HG03159 (cell line): Measurements from ENCODE around the gene GRM8.

Source experiments
- ATAC-seq: cut with Tn5 transposase; IDR thresholded peaks from one replicate; pipeline ENCODE4 v1.9.1; 2021; ENCODE audit warnings: mild to moderate bottlenecking, moderate library complexity; ENCODE audit not compliant: unreplicated experiment

Gene GRM8

DNA sequence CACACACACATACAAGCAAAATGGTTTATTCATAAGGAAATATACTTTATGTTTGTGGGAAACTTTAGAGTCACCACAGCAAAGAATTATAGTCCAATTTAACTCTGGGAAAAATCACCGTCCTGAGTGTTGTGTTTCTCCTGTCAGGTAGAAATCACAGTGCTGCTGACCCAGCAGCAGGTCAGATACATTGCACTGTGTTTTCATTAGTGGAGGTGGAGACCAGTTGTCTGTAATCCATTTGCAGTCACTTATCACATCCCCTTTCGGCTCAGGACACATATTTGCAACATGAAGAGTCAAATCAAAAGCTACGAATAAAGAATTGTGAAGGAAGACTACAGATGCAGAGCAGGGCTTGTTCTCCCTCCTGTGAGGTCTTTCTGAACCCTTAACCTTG is 799.6 kb downstream of the GRM8 start:
- no peak for ATAC-seq

DNA sequence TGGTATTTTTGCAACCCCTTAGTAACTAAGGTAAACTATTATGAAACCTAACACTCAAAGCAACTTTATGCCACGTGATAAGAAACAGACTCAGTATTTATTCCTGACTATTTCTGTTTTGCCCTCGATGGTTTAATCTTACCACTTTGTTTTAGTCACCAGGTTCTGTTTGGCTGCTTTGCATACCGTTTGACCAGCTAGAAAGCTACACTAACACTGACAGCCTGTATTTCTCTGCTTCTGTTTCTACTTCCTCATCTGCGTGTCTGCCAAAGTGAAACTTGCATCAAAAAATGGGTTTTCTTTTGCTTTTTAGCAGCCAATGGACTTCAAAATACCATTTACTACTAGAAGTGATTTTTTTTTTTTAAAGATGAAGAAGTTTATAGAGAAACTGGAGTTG is 802.5 kb downstream of the GRM8 start:
- ATAC-seq, result peak; percentile 97

DNA sequence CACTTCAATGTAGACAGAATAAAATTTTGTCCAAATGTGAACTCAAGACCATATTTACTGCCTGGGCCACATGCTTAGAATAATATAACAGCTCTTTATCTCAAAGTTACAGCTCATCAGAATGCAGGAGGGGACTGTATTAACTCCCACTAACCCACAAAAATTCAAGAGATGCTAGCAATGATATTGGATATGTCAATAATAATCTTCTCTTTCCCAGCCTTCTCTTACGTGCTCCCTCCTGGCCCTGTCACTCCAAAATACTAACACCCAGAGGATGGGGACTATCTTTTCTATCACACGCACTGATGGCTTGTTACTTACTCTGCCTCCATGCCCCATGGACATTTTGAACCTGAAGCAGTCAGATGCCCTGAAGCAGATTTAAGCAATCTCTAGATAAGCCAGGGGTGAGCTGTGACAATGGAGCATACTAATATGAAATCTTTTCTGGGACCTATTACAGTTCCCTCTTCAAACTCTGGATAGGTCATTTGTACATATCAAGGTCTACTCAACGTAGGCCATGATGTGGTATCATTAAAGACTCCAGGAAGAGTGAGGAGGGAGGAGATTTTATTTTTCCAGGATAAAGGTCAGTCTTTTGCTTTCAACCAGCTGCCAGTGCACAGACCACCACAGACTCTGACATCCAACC is 803.0 kb downstream of the GRM8 start:
- peak; percentile 12 for ATAC-seq

DNA sequence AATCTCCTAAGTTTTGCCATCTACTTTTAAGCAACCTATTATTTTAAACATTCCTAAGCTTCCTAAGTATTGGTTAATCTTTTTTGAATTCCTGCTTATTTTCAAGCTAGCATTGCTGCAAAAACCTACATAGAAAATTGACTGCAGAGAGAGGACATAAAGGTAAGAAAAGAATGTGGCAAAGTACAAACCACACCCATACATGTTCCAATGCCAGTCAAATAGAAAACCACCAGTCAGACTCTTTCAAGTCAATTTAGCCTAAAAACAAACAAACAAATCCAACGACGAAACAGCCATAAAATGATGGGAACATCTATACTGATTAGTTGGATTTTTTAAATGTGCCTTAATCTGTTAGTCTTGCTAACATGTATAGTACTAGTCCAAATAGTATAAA is 804.8 kb downstream of the GRM8 start:
- ATAC-seq, result no peak

DNA sequence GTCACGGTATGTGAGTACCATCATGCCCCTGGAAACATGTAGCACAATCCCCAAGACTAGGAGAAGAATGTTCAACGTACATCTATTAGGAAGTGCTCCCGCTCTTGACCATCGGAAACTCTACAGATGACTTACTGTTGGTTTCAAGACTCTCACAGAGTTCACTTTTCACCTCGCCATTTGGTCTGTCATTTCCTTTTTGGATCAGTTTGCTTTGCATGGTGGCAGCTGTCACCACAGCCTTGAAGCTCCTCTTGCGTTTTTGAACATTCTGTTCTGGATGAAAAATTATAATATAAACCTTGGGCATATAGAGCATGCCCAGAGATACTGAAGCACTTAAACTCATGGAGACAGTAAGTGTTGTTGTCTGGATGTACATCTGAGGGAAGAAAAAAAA is 806.8 kb downstream of the GRM8 start:
- ATAC-seq, result no peak

DNA sequence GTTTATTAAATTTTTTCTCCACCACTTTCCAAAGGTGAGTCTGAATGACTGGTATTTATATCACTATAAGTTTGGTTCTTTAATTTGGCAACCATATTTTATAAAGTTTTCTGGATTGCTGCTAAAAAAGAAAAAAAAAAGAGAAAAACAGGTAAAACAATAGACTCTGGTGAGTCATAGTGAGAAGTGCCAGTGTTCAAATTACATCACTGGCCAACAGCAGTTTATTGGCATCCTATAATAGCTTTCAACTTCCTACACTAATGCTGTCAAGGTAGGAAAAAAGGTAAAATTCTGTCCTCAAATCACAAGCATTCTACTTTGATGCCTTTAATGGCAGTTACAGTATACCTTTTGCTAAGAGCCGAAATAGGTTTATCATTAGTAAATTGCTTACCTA is 808.8 kb downstream of the GRM8 start:
- ATAC-seq, result no peak

DNA sequence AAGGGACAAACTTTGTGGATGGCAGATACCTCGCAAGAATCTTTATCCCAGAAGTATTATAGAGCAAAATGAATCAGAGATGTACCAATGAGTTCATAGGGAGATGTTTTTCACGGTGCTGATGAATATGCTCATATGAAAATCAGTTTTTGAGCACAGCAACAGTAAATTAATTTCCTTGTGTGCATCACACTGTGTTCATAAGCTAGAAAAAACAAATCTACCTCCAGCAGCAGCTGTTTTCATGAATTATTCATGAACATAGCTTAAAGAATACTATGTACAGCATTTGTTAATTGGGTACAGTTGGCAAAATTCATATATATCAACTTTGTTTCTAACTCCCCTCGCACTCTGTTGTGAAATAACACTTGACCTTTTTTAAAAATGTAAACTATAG is 809.8 kb downstream of the GRM8 start:
- no peak for ATAC-seq

DNA sequence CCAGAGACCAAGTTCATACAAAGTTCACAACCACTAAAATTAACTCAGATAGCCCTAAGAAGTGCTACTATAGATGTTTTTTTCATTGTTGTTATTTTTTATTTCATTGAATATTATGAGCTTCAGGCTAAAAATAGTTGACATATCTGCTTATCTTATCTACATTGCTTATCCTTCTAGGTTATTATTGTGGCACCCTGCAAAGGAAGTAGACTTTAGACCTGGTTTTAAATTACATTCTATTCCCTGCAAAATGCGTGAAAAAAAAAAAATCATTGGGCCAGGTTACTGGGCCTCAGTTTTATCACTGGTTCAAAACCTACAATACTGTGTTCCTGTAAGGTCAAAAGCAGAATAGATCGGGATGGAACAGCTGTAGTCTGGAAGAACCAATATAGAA is 811.0 kb downstream of the GRM8 start:
- ATAC-seq, result no peak

DNA sequence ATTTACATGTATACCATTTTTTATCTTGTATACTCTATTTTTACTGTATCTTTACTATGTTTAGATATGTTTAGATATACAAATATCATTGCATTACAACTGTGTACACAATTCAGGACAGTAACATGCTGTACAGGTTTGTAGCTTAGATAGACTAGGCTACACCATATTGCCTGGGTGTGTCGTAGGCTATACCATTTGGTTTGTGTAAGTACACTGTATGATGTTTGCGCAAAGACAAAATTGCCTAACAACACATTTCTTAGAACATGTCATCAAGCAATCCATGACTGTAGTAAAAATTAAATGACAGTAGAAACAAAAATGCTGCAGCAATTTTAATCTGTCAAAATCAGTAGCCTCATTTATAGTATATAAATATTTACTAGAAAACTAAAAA is 812.2 kb downstream of the GRM8 start:
- no peak for ATAC-seq

DNA sequence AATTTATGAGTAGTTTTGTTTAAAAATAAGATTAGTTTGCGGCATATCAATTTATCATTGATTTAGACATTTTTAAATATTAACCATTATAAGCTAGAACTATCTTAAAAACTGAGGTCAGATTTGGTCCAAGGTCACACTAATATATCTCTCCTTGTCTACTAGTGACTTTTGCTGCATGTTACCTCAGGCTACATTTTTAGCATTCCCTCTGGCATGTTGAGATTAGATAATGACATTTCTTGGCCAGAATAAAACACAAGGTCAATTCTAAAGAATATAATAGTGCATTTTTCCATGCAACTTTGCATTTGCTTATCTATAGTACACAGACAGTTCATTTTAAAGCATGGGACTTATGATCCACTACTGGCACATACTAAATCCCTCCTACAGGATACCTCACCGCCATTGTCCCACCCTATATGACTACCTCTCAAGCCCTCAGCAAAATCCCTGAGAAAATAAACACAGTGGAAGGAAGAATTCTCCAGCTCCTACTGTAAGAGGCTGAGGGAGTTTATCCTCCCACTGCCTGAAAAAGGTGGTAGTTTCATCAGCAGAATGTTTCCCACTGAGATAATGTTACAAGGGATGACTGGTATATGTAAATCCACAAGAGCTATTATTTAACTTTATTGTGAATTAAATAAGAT is 816.4 kb downstream of the GRM8 start:
- ATAC-seq, result no peak

DNA sequence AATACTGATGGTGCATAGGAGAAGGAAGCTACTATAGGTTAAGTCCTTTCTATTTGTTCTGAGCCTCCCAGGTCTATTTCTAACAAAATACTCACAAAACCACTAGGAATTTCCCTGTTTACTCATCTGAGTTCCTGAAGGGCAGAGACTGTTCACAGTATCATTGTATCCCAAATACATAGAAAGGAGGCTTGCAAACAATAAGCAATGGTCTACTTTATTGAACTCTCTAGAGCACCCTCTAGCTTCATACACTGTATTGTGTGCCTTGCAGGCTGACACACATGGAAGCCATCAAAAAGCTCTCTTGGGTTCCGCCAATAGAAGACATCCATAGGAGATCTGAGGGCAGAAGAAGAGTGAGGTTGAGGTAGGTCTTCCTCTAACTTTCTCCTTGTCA is 826.1 kb downstream of the GRM8 start:
- no peak for ATAC-seq

DNA sequence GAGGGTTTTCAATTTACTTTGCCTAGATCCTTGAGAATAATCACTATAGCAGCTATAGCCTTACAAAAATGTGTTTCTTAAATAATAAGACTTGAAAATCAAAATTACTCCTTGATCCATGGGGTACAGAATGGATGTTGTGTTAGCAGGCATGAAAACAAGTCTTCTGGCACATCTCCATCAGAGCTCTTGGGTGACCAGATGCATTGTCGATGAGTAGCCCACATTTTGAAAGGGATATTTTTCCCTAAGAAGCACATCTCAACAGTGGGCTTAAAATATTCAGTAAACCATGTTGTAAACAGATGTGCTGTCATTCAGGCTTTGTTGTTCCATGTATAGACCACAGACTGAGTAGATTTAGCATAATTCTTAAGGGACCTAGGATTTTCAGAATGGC is 827.8 kb downstream of the GRM8 start:
- ATAC-seq, result no peak

DNA sequence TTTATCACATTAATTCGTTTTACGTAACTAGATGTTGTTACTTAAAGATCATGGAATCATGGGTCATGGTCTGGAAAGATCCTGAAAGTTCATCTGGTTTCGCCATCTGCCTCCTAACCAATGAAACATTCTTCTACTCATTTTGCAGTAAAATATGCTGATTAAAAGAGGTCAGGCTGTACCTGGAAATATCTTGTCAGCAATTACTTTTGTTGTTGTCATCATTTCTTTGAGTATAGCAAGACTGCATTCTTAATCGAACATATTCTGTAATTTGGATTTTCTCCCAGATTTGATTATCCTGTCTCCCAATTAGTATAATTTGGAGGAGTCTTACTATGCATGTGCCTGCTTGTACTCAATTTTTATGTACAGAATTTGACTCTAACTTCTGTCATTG is 833.7 kb downstream of the GRM8 start:
- no peak for ATAC-seq

DNA sequence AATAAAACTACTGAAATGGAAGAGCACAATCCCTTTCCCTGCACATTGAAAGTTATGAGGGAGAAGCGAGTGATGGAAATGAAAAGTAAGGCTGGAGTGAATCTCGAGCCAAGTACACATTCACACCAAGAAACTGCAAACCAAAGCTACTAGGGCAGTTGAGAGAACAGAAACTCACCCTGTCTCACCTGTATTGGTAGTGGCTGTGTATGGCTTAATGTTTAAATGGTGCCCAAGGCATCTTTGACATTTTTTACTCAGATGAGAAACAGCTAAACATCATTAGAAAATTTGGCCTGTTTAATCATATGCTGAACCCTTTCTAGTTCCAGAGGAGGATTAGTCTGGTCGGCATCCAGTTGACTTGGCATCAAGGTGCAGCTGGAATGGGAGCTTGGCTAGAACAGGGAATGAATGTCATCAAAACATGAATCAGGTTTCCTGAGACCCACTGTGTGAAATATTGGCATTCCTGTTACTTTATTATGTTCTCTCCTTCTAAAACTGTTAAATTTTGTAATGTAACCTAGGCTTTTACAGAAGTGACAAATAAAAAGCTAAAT is 840.8 kb downstream of the GRM8 start:
- ATAC-seq, result peak; percentile 85

DNA sequence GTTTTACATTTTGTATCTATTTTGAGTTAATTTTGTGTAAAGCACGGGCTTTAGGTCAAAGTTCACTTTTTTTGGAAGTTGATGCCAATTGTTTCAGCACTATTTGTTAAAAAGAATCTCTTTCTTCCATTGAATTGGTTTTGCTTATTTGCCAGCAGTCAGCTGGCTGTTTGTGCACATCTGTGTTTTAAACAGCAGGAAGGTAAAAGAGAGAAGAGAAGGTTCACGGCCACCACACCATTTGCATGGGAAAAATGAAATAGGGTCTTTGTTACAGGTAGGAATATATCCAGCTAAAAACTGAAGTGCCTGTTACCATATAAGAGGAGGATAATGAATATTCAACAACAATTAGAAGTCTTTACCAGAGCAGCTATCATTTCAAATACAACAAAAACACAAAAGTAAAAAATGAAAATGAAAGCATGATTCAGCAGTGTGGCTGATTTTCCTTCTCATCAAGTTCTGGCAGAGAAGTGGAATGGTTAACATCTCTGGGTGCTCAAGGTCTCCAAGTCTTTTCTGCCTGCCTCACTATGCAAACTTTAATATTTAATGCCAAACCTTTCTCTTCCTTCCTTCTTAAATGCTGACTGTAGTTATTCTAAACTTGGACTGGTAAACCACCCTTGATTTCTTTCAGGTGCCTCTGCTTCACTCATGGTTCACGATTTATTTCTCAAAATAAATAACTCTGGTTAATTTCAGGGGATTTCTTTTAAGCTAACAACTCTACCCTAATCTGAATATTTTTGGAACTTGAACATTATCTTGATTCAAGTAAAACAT is 841.5 kb downstream of the GRM8 start:
- peak; percentile 39 for ATAC-seq

DNA sequence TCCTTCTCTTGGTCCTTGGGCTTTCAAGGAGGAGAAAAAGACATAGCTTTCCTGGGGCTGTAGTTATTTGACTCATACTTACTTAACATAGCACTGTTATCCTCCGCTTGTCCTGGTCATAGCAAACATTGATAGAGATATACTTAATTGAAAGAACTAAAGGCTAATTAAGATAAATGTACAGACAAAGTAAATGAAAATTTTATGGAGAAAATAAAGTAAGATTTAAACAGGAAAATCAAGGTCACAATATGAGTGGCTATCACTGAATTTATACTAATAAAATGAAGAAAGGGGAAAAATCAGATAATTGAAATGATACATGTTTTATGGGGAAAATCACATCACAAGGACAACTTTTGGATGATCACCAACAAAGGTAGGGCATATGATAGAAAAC is 849.7 kb downstream of the GRM8 start:
- no peak for ATAC-seq

DNA sequence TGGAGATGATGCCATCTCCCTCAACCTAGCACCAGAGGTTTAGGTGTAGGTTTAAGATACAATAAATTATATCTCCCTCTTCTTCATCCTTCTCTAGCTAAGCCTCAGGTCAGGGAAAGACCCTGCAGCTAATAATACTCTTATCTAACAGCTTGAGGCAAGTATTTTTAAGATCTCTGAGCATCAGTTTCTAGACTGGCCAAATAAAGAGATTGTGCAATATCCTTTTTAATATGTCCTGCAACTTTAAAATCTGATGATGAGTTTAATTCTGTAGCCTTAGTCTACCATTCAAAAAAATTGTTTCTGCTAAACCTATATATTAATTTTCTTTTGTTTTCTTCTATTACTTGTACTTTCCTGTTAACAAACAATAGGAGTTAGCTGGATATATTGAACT is 850.8 kb downstream of the GRM8 start:
- no peak for ATAC-seq

DNA sequence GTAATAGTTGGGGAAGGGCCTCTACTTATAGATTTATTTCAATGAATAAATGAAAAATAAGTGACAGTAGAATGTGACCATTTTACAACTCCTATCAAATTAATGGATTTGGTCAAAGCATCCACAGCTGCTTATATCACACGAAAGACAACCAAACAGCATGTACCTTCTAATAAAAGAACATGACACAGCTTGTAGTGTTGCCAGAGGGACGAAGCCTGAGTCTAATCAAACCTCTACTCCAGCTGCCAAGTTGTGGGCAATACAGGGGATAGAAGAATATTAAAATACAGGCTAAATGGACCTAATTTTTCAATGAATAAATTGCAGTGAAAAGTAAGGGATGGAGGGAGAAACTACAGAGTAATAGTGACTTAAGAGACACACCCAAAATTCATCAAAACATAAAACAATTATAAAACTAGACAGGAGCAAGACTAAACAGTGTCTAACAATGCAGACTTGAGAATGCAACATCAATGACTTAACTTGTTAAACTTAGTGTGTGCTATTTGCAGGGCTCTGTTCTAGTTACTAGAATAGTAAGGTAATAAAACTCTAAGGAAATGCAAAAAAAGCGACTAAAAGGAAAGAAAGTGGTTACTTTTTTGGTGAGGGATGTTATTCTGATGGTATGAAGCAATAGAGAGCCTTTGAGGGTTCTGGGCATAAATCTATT is 853.8 kb downstream of the GRM8 start:
- no peak for ATAC-seq

DNA sequence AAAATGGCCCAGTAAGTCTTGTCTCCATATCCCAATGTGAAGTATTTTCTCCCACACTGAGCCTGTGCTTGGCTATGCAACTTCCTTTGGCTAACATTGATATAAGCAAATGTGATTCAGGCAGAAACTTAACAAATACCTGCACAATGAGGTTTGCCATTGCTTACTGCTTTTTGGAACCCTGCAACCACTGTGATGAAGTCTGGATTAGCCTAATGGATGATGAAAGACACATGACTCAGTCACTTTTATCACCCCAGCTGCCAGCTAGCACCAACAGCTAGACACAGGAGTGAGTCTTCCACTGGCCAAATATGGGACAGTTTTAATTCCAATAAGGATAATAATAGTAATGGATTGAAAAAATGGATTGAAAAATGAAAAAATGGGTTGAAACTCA is 854.5 kb downstream of the GRM8 start:
- ATAC-seq, result no peak

DNA sequence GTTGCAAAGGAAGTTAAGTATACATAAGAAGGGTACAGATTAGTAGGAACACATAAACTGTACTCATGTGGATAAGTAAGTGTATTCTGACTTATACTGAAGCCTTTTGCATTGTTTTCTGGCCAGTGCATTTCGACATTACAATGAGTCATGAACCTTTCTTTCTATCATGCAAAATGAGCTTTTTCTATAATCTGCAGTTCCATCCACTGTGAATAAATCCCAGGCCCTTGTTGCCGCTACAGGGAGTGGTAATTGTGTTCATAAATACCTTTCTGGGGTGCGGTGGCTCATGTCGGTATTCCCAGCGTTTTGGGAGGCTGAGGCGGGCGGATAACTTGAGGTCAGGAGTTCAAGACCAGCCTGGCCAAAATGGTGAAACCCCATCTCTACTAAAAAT is 858.3 kb downstream of the GRM8 start:
- no peak for ATAC-seq
